ENCODE measurements around the gene SUSD2.
"Not testable (repeated sequence)": the region's sequence is repeated elsewhere in the genome, so short reads cannot be mapped to it uniquely, and the experiment has no call there.

Gene SUSD2

DNA sequence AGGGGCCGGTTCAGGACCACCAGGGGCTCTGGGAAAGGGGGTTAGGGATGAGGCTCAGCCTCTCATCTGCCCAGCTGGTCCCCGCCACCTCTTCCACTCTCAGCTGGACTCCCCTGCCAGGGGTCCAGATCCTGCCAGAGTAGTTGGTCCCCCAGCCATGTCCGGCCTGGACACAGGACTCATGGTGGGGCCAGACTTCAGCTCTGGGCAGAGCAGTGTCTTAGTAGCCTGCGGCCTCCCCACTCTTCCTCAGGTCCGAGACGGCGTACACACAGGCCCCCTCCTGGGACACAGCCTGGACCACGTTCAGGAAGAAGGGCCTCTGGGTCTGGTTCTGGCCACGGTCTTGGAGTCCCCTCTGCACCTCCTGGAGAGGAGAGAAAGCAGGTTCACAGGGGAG lies 38.5 kb downstream of the SUSD2 start:
- H3K27me3 ChIP-seq (ENCODE audit: control insufficient read depth, insufficient read depth, low read length) = no peaks in the 10 kb centered on the region
- H3K36me3 ChIP-seq (ENCODE audit: control insufficient read depth, insufficient read depth, low read length) = no peaks in the 10 kb centered on the region
- no peaks in the 10 kb centered on the region for H3K4me1 ChIP-seq (ENCODE audit: control insufficient read depth, insufficient read depth, low read length)
- H3K4me3 ChIP-seq (ENCODE audit: low read length) = no peak overlapping the region
- no peak overlapping the region for H3K9ac ChIP-seq (ENCODE audit: low read length)
- no peak overlapping the region for H3K27ac ChIP-seq (ENCODE audit: low read depth, low read length)

DNA sequence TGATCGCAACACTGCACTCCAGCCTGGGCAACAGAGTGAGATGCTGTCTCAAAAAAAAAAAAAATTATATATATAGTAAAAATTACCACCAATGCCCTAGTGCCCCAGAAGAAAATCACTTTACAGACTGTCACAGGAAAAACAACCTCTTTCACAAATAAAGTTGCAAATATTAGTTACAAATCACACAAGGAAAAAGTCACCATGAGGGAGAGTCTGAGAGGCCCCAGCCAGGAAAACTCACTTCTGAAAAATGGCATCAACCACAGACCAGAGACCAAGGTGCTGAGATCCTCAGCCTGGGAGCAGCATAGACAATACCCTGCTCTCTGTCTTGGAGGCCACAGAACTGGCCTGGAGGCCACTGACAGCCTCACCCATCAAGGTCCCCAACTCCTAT lies 43.2 kb downstream of the SUSD2 start:
- Histone ChIP-seq H3K9ac (ENCODE audit: low read length) (no peak overlapping the region), H3K36me3 (ENCODE audit: control insufficient read depth, insufficient read depth, low read length) (no peaks in the 10 kb centered on the region), H3K4me3 (ENCODE audit: low read length) (no peak overlapping the region), H3K4me1 (ENCODE audit: control insufficient read depth, insufficient read depth, low read length) (no peaks in the 10 kb centered on the region), H3K27me3 (ENCODE audit: control insufficient read depth, insufficient read depth, low read length) (no peaks in the 10 kb centered on the region), H3K27ac (ENCODE audit: low read depth, low read length) (no peak overlapping the region)

DNA sequence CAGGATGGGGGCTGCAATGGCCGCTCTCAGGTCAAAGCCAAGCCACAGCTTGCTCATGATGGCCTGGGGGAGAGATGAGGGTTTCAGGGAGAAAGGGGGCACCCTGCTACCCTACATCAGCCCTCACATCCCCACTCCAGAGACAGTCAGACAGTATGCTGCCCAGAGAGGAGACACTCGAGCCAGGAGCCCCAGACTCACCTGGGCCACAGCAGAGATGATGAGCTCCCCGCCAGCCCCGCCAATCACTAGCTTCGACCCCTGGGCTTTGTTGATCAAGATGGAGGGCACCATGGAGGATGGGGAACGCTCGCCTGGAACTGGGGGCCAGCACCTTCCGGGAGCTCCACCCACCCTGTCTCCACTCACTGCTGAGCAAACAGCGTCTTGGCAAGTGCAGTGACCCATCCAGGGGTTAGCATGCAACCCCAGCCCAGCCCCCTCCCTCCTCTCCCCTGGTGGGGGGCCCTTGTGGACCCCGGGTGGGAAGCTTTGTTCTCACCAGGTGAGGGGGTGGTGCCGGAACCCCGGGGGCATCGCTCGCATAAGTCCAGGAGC lies 43.8 kb downstream of the SUSD2 start:
- H3K9ac ChIP-seq (ENCODE audit: low read length) = no peak overlapping the region
- H3K4me1 ChIP-seq (ENCODE audit: control insufficient read depth, insufficient read depth, low read length) = no peaks in the 10 kb centered on the region
- H3K4me3 ChIP-seq (ENCODE audit: low read length) = no peak overlapping the region
- no peaks in the 10 kb centered on the region for H3K36me3 ChIP-seq (ENCODE audit: control insufficient read depth, insufficient read depth, low read length)
- H3K27me3 ChIP-seq (ENCODE audit: control insufficient read depth, insufficient read depth, low read length) = no peaks in the 10 kb centered on the region
- no peak overlapping the region for H3K27ac ChIP-seq (ENCODE audit: low read depth, low read length)

DNA sequence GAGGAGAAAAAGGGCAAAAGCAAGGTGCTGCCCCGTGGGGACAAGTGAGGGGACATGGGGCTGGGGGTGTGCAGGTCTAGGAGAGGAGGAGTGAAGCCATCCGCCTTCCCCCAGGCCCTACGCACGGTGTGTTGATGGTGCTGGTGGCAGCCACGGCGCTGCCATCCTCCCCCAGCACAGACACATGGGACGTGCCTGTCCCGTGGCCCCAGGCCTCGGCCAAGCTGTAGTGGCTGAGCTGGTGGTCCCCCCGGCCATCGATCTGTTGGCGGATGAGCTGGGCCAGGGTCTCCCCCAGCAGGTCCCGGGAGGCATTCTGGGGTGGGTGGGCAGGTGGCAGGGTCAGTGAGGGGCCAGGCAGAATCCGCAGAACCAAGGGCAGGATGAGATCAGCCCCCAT lies 44.7 kb downstream of the SUSD2 start:
- Histone ChIP-seq H3K9ac (ENCODE audit: low read length) (no peak overlapping the region), H3K27ac (ENCODE audit: low read depth, low read length) (no peak overlapping the region), H3K36me3 (ENCODE audit: control insufficient read depth, insufficient read depth, low read length) (no peaks in the 10 kb centered on the region), H3K4me1 (ENCODE audit: control insufficient read depth, insufficient read depth, low read length) (no peaks in the 10 kb centered on the region), H3K4me3 (ENCODE audit: low read length) (no peak overlapping the region), H3K27me3 (ENCODE audit: control insufficient read depth, insufficient read depth, low read length) (no peaks in the 10 kb centered on the region)

DNA sequence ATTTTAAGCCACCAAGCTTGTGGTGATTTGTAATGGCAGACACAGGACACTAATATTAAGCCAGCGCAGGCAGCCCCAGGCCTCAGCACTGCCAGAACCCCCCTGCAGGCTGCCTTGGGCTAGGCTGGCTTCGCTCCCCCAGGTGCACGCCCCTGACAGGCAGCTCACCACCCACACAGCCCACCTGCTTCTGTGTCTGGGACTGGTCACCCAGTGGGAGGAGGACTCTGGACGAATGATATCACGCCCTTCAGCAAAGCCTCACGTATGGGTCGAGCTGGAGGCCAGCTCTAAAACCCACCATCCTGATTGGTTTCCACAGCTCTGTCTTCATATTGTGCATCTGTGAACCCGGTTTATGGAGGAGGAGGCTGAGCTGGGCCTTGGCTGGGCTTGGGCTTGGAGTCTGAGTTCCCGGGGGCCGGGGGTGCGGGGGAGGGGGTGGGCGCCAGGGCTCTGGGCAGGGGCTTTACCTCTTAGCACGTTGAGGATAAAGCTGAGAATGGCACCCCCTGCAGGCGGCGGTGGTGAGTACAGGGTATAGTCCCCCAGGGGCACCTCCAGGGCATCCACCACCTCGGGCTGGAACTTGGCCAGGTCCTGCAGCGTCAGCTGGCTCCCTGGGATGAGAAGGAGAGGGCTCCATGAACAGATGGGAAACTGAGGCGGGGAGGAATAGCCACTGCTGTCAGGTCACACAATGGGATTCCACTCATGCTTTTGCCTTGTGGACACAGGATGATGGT lies 49.8 kb downstream of the SUSD2 start:
- no peak overlapping the region for H3K4me3 ChIP-seq (ENCODE audit: low read length)
- H3K27me3 ChIP-seq (ENCODE audit: control insufficient read depth, insufficient read depth, low read length) = no peaks in the 10 kb centered on the region
- H3K36me3 ChIP-seq (ENCODE audit: control insufficient read depth, insufficient read depth, low read length) = no peaks in the 10 kb centered on the region
- H3K4me1 ChIP-seq (ENCODE audit: control insufficient read depth, insufficient read depth, low read length) = no peaks in the 10 kb centered on the region
- no peak overlapping the region for H3K27ac ChIP-seq (ENCODE audit: low read depth, low read length)
- no peak overlapping the region for H3K9ac ChIP-seq (ENCODE audit: low read length)

DNA sequence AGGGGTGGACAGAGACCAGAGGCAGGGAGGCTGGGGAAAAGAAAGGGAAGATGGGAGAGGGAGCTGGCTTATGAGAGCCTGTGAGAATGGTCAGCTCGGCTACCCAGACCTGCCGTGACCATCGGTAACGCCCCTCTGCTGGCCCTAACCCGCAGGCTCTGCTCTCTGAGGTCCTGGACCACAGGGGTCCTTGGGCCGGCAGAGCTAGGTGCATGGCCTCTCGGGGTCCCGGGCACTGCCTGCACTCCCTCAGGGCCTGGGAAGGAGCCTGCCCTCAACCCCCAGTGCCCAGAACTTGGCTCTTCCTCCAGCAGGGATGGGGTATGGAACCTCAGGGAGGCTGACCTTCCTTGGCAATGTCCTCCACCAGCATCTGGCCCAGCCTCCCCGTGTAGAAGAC lies 50.4 kb downstream of the SUSD2 start:
- Histone ChIP-seq H3K27me3 (ENCODE audit: control insufficient read depth, insufficient read depth, low read length) (no peaks in the 10 kb centered on the region), H3K36me3 (ENCODE audit: control insufficient read depth, insufficient read depth, low read length) (no peaks in the 10 kb centered on the region), H3K4me3 (ENCODE audit: low read length) (no peak overlapping the region), H3K27ac (ENCODE audit: low read depth, low read length) (no peak overlapping the region), H3K4me1 (ENCODE audit: control insufficient read depth, insufficient read depth, low read length) (no peaks in the 10 kb centered on the region), H3K9ac (ENCODE audit: low read length) (no peak overlapping the region)

DNA sequence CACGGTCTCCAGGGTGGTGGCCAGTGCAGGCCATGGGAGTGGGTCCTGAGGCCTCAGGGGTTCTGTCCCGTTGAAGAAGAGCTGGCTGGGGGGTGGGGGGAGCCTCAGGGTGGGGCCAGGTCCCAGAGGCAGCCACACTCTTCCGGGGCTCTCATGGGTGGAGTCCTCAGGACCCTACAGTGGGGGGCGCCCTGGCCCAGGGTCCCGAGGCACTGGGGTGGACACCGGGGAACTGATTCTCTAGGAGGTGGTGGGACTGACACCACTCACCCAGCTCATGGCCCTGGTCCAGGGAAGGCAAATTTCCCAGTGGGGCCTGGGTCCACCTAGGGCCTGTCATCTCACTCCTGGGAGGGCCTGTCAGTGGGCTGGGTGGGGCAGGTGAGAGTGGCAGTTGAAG lies 50.8 kb downstream of the SUSD2 start:
- no peak overlapping the region for H3K4me3 ChIP-seq (ENCODE audit: low read length)
- no peaks in the 10 kb centered on the region for H3K36me3 ChIP-seq (ENCODE audit: control insufficient read depth, insufficient read depth, low read length)
- H3K27me3 ChIP-seq (ENCODE audit: control insufficient read depth, insufficient read depth, low read length) = no peaks in the 10 kb centered on the region
- H3K27ac ChIP-seq (ENCODE audit: low read depth, low read length) = no peak overlapping the region
- no peak overlapping the region for H3K9ac ChIP-seq (ENCODE audit: low read length)
- H3K4me1 ChIP-seq (ENCODE audit: control insufficient read depth, insufficient read depth, low read length) = no peaks in the 10 kb centered on the region

DNA sequence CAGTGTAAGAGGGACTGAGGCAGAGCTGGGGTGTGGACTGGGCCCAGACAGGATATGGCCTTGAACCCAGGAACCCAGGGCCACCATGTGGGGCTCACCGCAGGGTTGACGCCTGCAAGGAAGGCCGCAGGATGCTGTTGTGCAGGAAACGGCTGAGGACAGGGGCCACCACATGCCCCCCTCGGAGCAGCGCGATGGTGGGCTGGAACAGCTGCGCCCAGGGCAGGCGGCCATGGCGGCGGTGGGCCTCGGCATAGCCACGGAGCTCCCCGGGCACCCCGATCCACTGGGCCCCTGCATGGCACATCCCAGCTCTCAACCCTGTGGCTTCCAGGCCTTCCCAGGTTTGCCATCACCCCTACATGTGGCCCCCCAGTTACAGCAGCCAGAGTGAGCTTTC lies 51.4 kb downstream of the SUSD2 start:
- Histone ChIP-seq H3K4me1 (ENCODE audit: control insufficient read depth, insufficient read depth, low read length) (no peaks in the 10 kb centered on the region), H3K36me3 (ENCODE audit: control insufficient read depth, insufficient read depth, low read length) (no peaks in the 10 kb centered on the region), H3K4me3 (ENCODE audit: low read length) (no peak overlapping the region), H3K27ac (ENCODE audit: low read depth, low read length) (no peak overlapping the region), H3K9ac (ENCODE audit: low read length) (no peak overlapping the region), H3K27me3 (ENCODE audit: control insufficient read depth, insufficient read depth, low read length) (no peaks in the 10 kb centered on the region)

DNA sequence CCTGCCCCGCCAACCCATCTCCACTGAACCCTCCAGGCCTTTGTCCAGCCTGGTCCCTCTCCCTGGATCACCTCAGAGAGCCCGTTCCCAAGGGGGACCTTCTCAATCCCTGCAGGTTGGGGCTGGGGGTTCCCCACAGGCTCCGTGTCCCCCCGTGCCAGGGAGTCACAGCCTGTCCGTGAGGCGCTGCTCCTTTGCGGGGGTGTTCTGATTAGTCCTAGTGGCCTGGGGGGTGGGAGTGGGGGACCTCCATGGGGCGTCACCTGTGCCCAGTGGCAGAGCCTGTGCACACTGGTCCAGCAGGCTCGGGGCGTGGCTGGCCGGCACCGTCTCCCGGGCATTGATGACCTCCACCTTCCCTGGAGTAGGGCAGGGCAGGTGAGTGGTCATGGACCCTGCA lies 51.9 kb downstream of the SUSD2 start:
- H3K4me3 ChIP-seq (ENCODE audit: low read length) = no peak overlapping the region
- no peak overlapping the region for H3K9ac ChIP-seq (ENCODE audit: low read length)
- H3K36me3 ChIP-seq (ENCODE audit: control insufficient read depth, insufficient read depth, low read length) = no peaks in the 10 kb centered on the region
- no peaks in the 10 kb centered on the region for H3K27me3 ChIP-seq (ENCODE audit: control insufficient read depth, insufficient read depth, low read length)
- no peak overlapping the region for H3K27ac ChIP-seq (ENCODE audit: low read depth, low read length)
- H3K4me1 ChIP-seq (ENCODE audit: control insufficient read depth, insufficient read depth, low read length) = no peaks in the 10 kb centered on the region

DNA sequence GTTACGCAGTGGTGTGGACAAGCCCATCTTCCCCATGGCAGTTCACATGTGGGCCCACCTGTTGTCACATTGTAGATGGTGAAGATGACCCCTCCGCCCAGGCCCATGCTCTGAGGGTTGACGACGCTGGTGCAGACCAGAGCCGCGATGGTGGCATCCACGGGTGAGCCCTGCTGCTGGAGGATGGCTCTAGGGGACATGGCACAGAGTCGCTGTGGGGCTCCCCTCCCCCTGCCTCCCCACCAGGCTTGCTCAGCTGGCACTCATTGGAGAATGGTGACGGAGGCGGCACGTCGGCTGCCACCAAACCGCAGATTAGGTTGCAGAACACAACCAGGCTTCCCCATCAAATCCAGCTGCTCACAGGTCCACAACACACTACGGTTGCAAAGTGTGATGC lies 52.5 kb downstream of the SUSD2 start:
- Histone ChIP-seq H3K9ac (ENCODE audit: low read length) (no peak overlapping the region), H3K4me3 (ENCODE audit: low read length) (no peak overlapping the region), H3K36me3 (ENCODE audit: control insufficient read depth, insufficient read depth, low read length) (no peaks in the 10 kb centered on the region), H3K27me3 (ENCODE audit: control insufficient read depth, insufficient read depth, low read length) (no peaks in the 10 kb centered on the region), H3K4me1 (ENCODE audit: control insufficient read depth, insufficient read depth, low read length) (no peaks in the 10 kb centered on the region), H3K27ac (ENCODE audit: low read depth, low read length) (no peak overlapping the region)

DNA sequence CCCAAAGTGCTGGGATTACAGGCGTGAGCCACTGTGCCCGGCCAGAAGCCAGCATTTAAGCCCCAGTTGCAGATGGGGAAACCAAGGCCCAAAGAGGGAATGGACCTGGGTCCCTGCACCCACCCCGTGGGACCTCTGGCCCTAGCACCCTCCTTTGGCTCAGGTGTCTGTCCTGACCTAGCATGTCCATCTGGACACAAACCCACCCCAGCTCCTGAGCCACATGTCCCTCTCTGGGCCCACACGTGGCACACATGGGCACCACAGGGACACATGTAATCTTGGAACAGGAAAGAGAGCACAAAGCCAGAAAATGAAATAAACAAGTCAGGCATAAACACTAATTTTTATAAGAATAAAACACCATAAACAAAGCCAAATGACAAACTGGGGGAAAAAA lies 54.0 kb downstream of the SUSD2 start:
- Histone ChIP-seq H3K9ac (ENCODE audit: low read length) (no peak overlapping the region), H3K36me3 (ENCODE audit: control insufficient read depth, insufficient read depth, low read length) (no peaks in the 10 kb centered on the region), H3K27ac (ENCODE audit: low read depth, low read length) (no peak overlapping the region), H3K4me1 (ENCODE audit: control insufficient read depth, insufficient read depth, low read length) (no peaks in the 10 kb centered on the region), H3K27me3 (ENCODE audit: control insufficient read depth, insufficient read depth, low read length) (no peaks in the 10 kb centered on the region), H3K4me3 (ENCODE audit: low read length) (no peak overlapping the region)

DNA sequence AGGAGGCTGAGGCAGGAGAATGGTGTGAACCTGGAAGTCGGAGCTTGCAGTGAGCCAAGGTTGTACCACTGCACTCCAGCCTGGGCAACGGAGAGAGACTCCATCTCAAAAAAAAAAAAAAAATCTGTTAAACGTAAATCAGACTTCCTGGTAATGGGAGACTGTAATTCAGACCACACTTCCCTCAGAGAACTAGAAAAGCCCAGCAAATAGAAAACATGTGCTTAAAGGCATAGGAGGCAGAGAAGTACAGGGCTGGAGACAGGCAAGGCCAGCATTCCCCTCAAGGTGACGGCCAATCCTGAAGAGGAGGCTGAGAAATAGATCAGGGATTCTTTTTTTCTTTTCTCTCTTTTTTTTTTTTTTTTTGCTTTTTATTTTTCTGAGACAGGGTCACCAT lies 55.4 kb downstream of the SUSD2 start:
- Histone ChIP-seq H3K4me1 (ENCODE audit: control insufficient read depth, insufficient read depth, low read length) (no peaks in the 10 kb centered on the region), H3K36me3 (ENCODE audit: control insufficient read depth, insufficient read depth, low read length) (no peaks in the 10 kb centered on the region), H3K27ac (ENCODE audit: low read depth, low read length) (no peak overlapping the region)

DNA sequence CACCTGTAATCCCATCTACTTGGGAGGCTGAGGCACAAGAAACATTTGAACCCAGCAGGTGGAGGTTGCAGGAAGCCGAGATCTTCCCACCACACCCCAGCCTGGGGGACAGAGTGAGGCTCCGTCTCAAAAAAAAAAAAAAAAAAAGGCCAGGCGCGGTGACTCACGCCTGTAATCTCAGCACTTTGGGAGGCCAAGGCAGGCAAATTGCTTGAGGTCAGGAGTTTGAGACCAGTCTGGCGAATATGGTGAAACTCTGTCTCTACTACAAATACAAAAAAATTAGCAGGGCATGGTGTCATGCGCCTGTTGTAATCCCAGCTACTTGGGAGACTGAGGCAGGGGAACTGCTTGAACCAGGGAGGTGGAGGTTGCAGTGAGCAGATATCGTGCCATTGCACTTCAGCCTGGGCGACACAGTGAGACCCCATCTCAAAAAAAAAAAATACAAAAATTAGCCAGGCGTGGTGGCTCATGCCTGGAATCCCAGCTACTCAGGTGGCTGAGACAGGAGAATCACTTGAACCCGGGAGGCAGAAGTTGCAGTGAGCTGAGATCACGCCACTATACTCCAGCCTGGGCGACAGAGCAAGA lies 56.9 kb downstream of the SUSD2 start:
- H3K27me3 ChIP-seq (ENCODE audit: control insufficient read depth, insufficient read depth, low read length); H3K9ac ChIP-seq (ENCODE audit: low read length); H3K27ac ChIP-seq (ENCODE audit: low read depth, low read length); H3K4me3 ChIP-seq (ENCODE audit: low read length); H3K36me3 ChIP-seq (ENCODE audit: control insufficient read depth, insufficient read depth, low read length); H3K4me1 ChIP-seq (ENCODE audit: control insufficient read depth, insufficient read depth, low read length): not testable (repeated sequence)

More for the DNA sequence above, 55.4 kb downstream of the SUSD2 start:
- Histone ChIP-seq H3K9ac (ENCODE audit: low read length) (no peak overlapping the region), H3K4me3 (ENCODE audit: low read length) (no peak overlapping the region), H3K27me3 (ENCODE audit: control insufficient read depth, insufficient read depth, low read length) (no peaks in the 10 kb centered on the region)

Measured in rectal smooth muscle tissue (tissue), 1 donor.